ENCODE measurements around the gene PSG11. TPM values are rescaled to one million over a fixed set of nuclear protein-coding genes. Genes with fewer than 3 reads are reported as not detected.

PSG11 gene
- total RNA-seq, 3 donors from 2014 or later = not detected

Other genes with a start within 250 kb of the PSG11 start
- not detected for gene PSG1, start 146.8 kb downstream of the PSG11 start, total RNA-seq
- gene PSG6, start 108.6 kb downstream of the PSG11 start, total RNA-seq = not detected
- not detected for gene PSG7, start 89.3 kb downstream of the PSG11 start, total RNA-seq
- gene PSG2, start 56.2 kb upstream of the PSG11 start, total RNA-seq = not detected
- not detected for gene PSG5, start 160.1 kb upstream of the PSG11 start, total RNA-seq
- gene PSG4, start 179.2 kb upstream of the PSG11 start, total RNA-seq = not detected
- gene PSG9, start 243.1 kb upstream of the PSG11 start, total RNA-seq = not detected